CD4-positive, alpha-beta T cell treated with Interleukin-6 at 100 ng/mL for 8 hours (primary cell): ENCODE results near the gene GSE1.

Source experiments
- DNase-seq: peaks from one replicate; pipeline ENCODE4 v3.0.0-alpha.2; 2020; ENCODE audit warnings: mixed read lengths, low spot score

Gene GSE1

DNA sequence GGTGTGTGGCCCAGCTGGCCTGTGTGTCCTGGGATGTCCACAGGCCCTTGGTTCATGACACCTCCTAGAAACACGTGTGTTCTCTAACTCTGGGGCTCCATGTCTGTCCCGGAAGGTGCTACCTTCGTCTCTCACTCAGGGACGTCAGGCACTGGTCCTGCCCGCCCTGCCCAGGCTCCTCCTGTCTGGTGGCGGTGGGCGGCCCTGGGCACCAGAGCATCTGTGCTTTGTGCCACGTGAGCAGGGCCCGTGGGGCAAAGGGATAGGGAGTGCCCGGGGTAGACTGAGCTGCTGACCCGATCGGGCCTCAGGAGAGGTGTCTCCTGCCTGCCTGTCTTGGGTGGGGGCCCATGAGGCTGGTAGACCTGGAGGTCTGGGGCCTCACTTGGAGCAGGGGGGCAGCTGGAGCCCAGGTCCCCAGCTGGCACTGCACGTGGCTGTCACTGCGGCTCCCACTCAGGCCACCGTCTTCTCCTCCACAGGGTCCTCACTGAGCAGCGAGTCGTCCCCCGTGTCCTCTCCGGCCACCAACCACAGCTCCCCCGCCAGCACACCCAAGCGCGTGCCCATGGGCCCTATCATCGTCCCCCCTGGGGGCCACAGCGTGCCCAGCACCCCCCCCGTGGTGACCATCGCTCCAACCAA is 35.1 kb downstream of the GSE1 start:
- DNase-seq, result no peak

DNA sequence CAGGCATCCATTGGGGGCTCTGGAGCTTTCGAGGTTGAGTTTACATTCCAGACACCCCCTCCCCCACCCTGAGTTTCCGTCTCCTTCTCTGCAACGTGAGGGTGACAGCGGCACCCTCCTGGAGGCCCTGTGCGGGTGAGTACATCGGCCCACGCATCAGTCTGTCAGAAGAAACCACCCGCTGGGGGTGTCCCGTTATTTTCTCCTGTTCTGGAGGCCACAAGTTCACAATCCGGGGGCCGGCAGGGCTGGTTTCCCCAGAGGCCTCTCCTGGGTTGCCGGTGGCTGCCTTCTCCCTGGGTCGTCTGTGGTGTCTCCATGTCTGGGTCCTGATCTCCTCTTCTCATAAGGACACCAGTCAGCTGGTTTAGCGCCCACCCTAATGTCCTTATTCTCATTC is 35.7 kb downstream of the GSE1 start:
- no peak for DNase-seq

- no peak for DNase-seq
These were observed 36.5 kb downstream of the GSE1 start for GRCh38 chr16:85649411-85650134.

GRCh38 chr16:85650135-85650843 is 37.2 kb downstream of the GSE1 start:
- DNase-seq, result no peak

GRCh38 chr16:85650844-85651628 is 37.9 kb downstream of the GSE1 start:
- no peak for DNase-seq

DNA sequence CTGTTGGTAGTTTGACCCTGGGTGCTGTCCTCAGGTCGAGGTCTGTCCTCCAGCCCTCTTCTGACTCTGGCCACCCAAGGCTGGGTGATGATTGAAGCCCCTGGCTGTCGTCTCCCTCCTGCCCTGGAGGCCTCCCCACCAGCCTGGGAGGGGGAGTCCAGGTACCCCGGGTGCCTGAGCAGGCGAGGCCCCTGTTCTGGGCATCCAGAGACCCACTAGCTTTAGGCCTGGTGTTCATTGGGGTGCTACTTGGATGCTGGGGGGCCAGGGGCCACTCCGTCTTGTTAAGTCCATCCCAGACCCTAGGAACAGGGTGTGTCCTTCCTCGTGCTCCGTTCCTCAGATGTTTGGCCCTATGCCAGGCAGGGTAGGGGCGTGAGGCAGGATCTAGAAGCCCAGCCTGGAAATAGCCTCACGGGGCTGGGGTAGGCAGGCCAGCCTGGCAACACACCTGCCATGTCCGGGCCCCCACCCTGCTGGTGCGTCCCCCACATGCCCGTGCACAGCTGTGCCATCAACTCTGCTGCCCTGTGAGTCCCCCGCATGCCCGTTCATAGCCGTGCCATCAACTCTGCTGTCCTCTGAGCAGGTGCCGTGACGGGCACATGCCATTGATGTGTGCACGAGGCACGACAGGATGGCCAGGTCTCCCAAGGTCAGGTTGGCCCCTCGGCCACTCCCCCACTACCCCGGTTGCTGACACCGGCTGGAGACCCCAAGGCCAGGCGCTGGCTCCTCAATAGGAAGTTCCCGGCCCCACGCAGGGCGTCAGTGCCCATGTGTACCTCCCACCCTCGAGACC is 38.7 kb downstream of the GSE1 start:
- no peak for DNase-seq

DNA sequence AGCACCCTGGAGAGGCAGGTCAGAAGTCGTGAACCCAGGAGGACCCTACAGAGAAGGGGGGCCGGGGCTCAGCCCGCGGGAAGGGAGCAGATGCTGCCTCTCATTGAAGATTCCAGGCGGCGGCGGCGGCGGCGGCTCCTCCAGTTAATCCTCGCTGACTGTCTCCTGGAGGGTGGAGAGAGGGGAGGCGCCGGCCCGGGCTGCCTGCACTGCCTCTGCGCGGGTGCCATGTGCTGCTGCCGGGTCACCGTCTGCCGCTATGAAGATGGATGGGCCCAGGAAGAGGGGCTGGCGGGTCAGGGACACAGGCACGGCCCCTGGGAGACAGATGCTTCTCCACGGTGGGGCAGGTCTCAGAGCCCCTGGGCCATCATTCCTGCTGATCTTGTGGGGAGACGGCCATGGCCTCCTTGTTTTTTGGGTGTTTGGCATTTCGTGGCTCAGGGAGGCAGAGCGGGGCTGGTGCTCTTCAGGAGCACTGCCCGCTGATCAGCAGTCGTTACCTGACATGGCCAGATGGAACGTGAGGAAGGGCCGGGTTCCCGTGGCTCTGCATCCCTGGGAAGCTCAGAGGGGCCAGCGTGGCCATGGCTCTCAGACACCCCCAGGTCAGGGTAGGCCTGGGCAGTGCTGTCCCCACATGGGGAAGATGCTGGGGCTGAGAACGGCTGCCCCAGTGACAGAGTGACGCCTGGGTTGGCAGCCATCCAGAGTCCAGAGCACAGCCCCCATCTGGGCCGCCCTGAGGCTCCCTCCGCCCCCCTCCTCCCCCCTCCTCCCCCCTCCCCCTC is 39.5 kb downstream of the GSE1 start:
- no peak for DNase-seq

- no peak for DNase-seq
These were observed 40.3 kb downstream of the GSE1 start for GRCh38 chr16:85653290-85653891.

DNA sequence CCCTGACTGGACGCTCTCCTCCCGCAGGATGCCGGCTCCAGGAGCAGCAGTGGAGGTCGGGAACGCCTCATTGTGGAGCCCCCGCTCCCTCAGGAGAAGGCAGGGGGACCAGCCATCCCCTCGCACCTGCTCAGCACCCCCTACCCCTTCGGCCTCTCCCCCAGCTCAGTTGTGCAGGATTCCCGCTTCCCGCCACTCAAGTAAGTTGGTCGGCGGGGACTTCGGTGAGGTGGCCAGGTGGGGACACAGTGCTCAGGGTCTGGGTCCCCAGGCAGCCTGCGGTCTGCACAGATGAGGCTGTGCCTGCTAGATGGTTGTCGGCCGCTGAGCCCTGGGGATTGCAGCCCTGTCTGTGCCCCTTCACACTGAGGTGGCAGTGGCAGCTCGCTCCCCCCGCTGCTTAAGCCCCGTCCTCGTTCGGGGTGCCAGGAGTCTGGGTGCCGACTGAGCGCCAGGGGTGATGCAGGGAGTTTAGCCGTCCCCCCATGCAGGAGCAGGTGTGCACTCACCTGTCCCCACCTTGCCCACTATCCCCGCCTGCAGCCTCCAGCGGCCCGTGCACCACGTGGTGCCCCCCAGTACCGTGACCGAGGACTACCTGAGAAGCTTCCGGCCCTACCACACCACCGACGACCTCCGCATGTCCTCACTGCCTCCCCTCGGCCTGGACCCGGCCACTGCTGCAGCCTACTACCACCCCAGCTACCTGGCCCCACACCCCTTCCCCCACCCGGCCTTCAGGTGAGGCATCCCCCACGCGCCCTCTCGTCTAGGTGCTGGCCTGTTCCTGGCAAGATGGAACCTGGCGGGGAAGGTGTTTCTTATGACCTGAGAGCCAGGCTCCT is 41.4 kb downstream of the GSE1 start:
- DNase-seq, result no peak

GRCh38 chr16:85655216-85656129 is 42.4 kb downstream of the GSE1 start:
- DNase-seq, result no peak

DNA sequence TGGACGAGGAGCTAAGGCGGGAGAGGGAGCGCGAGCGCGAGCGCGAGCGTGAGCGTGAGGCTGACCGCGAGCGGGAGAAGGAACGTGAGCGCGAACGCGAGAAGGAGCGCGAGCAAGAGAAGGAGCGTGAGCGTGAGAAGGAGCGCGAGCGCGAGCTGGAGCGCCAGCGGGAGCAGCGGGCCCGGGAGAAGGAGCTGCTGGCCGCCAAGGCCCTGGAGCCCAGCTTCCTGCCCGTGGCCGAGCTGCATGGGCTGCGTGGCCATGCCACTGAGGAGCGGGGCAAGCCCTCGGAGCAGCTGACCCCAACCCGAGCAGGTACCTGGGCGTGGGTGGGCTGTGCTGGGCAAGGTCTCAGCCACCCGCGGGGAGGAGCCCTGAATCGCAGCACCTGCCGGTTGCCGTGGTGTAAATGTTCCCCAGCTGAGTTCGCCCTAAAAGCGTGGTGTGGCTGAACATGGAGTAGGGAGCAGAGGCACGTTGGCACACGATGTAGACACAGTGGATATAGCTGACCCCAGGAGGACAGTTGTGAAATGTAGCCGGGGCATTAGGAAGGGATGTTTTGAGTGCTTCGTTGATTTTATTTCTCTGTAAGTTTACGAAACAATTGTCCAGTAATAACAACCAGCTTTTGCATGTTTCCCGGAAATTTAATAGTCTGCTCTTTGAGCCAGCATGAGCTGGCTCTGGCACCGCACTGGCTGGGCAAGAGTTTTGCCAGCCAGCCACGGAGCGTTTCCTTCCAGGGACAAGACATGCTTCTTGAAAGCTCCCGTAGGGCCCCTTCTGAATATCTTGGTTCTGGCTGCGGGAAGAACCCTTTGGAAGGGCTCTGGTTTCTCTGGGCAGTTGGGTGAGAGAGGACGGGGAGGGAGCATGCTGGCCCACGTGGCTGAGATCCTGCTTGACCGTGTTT is 43.5 kb downstream of the GSE1 start:
- no peak for DNase-seq

GRCh38 chr16:85657267-85657650 is 44.1 kb downstream of the GSE1 start:
- no peak for DNase-seq

- no peak for DNase-seq
These were observed 44.9 kb downstream of the GSE1 start for GRCh38 chr16:85657996-85658395.

- DNase-seq, result no peak
These were observed 45.6 kb downstream of the GSE1 start for GRCh38 chr16:85658504-85659326.

DNA sequence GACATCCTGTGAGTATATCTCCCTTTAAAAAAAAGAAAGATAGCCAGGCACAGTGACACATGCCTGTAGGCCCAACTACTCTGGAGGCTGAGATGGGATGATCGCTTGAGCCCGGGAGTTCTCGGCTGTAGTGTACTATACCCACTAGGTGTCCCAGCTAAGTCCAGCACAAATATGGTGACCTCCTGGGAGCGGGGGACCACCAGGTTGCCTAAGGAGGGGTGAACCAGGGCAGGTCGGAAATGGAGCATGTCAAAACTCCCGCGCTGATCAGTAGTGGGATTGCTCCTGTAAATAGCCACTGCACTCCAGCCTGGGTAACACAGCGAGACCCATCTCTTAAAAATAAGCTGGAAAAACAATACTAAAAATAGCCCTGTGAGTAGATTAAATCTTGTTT is 46.2 kb downstream of the GSE1 start:
- no peak for DNase-seq

GRCh38 chr16:85659805-85660511 is 46.8 kb downstream of the GSE1 start:
- DNase-seq, result peak; percentile 33
